ENCODE measurements around the gene CHRNA1. TPM values are rescaled to one million over a fixed set of nuclear protein-coding genes. Genes with fewer than 3 reads are reported as not detected.

Gene CHRNA1
- total and polyA plus RNA-seq, 2 experiments from 2014 or later, result not detected

DNA sequence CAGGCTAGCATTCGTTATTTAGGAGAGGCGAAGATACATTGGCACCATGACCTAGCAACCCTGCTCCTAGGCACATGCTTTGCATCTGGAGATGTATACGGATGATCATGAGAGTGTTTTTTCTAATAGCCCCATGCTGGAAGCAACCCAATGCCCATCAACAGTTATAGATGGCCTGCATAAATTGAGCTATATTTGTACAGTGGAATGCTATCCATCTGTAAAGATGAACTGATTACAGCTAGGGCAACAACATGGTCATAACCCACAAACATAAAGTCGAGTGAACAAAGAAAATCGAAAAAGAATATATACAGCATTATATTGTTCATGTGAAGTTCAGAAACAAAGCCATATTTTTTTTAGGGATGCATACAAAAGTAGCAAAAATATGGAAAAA is 20.6 kb upstream of the CHRNA1 start (continued):
- TF ChIP-seq, protein P1, sequence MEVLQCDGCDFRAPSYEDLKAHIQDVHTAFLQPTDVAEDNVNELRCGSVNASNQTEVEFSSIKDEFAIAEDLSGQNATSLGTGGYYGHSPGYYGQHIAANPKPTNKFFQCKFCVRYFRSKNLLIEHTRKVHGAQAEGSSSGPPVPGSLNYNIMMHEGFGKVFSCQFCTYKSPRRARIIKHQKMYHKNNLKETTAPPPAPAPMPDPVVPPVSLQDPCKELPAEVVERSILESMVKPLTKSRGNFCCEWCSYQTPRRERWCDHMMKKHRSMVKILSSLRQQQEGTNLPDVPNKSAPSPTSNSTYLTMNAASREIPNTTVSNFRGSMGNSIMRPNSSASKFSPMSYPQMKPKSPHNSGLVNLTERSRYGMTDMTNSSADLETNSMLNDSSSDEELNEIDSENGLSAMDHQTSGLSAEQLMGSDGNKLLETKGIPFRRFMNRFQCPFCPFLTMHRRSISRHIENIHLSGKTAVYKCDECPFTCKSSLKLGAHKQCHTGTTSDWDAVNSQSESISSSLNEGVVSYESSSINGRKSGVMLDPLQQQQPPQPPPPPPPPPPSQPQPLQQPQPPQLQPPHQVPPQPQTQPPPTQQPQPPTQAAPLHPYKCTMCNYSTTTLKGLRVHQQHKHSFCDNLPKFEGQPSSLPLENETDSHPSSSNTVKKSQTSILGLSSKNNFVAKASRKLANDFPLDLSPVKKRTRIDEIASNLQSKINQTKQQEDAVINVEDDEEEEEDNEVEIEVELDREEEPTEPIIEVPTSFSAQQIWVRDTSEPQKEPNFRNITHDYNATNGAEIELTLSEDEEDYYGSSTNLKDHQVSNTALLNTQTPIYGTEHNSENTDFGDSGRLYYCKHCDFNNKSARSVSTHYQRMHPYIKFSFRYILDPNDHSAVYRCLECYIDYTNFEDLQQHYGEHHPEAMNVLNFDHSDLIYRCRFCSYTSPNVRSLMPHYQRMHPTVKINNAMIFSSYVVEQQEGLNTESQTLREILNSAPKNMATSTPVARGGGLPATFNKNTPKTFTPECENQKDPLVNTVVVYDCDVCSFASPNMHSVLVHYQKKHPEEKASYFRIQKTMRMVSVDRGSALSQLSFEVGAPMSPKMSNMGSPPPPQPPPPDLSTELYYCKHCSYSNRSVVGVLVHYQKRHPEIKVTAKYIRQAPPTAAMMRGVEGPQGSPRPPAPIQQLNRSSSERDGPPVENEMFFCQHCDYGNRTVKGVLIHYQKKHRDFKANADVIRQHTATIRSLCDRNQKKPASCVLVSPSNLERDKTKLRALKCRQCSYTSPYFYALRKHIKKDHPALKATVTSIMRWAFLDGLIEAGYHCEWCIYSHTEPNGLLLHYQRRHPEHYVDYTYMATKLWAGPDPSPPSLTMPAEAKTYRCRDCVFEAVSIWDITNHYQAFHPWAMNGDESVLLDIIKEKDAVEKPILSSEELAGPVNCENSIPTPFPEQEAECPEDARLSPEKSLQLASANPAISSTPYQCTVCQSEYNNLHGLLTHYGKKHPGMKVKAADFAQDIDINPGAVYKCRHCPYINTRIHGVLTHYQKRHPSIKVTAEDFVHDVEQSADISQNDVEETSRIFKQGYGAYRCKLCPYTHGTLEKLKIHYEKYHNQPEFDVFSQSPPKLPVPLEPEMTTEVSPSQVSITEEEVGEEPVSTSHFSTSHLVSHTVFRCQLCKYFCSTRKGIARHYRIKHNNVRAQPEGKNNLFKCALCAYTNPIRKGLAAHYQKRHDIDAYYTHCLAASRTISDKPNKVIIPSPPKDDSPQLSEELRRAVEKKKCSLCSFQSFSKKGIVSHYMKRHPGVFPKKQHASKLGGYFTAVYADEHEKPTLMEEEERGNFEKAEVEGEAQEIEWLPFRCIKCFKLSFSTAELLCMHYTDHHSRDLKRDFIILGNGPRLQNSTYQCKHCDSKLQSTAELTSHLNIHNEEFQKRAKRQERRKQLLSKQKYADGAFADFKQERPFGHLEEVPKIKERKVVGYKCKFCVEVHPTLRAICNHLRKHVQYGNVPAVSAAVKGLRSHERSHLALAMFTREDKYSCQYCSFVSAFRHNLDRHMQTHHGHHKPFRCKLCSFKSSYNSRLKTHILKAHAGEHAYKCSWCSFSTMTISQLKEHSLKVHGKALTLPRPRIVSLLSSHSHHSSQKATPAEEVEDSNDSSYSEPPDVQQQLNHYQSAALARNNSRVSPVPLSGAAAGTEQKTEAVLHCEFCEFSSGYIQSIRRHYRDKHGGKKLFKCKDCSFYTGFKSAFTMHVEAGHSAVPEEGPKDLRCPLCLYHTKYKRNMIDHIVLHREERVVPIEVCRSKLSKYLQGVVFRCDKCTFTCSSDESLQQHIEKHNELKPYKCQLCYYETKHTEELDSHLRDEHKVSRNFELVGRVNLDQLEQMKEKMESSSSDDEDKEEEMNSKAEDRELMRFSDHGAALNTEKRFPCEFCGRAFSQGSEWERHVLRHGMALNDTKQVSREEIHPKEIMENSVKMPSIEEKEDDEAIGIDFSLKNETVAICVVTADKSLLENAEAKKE (CRISPR knock-in tag; IDR thresholded peaks at IDR 0.05), result no peak
- no peak for TF ChIP-seq NANOG (IDR thresholded peaks at IDR 0.05; ENCODE audit: borderline replicate concordance)
- TF ChIP-seq POLR2AphosphoS5 (IDR thresholded peaks at IDR 0.05; ENCODE audit: low read depth), result no peak

DNA sequence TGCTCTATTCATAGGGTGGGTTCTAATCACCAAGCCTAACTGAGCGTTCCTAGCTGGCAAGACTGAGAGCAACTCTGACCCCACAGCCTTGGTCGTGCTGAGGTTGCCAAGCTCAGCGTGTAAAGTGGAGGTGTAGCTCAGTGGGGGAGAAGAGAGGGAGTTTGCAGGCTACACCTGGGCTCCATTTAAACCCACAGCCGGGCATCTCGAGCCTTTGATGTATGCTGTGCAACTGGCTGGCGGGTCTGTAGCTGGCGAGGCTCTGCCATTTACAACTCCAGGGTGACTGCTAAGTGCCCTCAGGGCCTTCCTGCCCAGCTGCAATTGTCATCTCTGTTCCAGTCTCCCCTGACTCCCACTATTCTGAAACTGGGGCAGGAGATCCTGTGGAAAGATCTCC is 20.0 kb upstream of the CHRNA1 start:
- Histone ChIP-seq H3F3A (replicated peaks; ENCODE audit: low read depth) (peaks cover 14% of the 10 kb centered on the region), H3K36me3 (ENCODE audit: insufficient read depth) (no peaks in the 10 kb centered on the region), H3K4me1 (ENCODE audit: insufficient read depth) (peaks cover 37% of the 10 kb centered on the region), H4K20me1 (replicated peaks; ENCODE audit: insufficient read depth) (no peaks in the 10 kb centered on the region), H3K27ac (ENCODE audit: low read depth) (no peak overlapping the region), H3K9me2 (ENCODE audit: insufficient read depth) (peaks cover 16% of the 10 kb centered on the region), H3K27me3 (ENCODE audit: insufficient read depth) (no peaks in the 10 kb centered on the region), H2AFZ (no peak overlapping the region), H3K79me2 (replicated peaks; ENCODE audit: insufficient read depth) (no peaks in the 10 kb centered on the region), H3K4me3 (no peak overlapping the region), H3K4me2 (no peak overlapping the region)
- no peaks in the 10 kb centered on the region for H3K36me3 Mint-ChIP-seq (ENCODE audit: low read depth)
- no peak for ATAC-seq
- H3K4me3 Mint-ChIP-seq, result no peak overlapping the region
- peaks cover 16% of the 10 kb centered on the region for H3K27me3 Mint-ChIP-seq (ENCODE audit: insufficient read depth, low read depth, poor library complexity)
- H3K27ac Mint-ChIP-seq, result no peak overlapping the region
- no peaks in the 10 kb centered on the region; the same call in 2 of the 3 replicates for H3K9me3 Mint-ChIP-seq
- H3K4me1 Mint-ChIP-seq, result peaks cover 51% of the 10 kb centered on the region
- DNase-seq (ENCODE audit: low spot score), result no peak
- TF ChIP-seq, protein P2, sequence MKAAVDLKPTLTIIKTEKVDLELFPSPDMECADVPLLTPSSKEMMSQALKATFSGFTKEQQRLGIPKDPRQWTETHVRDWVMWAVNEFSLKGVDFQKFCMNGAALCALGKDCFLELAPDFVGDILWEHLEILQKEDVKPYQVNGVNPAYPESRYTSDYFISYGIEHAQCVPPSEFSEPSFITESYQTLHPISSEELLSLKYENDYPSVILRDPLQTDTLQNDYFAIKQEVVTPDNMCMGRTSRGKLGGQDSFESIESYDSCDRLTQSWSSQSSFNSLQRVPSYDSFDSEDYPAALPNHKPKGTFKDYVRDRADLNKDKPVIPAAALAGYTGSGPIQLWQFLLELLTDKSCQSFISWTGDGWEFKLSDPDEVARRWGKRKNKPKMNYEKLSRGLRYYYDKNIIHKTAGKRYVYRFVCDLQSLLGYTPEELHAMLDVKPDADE (IDR thresholded peaks at IDR 0.05), result no peak
- TF ChIP-seq, protein P3, sequence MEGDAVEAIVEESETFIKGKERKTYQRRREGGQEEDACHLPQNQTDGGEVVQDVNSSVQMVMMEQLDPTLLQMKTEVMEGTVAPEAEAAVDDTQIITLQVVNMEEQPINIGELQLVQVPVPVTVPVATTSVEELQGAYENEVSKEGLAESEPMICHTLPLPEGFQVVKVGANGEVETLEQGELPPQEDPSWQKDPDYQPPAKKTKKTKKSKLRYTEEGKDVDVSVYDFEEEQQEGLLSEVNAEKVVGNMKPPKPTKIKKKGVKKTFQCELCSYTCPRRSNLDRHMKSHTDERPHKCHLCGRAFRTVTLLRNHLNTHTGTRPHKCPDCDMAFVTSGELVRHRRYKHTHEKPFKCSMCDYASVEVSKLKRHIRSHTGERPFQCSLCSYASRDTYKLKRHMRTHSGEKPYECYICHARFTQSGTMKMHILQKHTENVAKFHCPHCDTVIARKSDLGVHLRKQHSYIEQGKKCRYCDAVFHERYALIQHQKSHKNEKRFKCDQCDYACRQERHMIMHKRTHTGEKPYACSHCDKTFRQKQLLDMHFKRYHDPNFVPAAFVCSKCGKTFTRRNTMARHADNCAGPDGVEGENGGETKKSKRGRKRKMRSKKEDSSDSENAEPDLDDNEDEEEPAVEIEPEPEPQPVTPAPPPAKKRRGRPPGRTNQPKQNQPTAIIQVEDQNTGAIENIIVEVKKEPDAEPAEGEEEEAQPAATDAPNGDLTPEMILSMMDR (conservative IDR thresholded peaks at IDR 0.05; ENCODE audit: low read depth in 2 of 2), result no peak
- TF ChIP-seq NANOG (IDR thresholded peaks at IDR 0.05; ENCODE audit: borderline replicate concordance) (no peak), EZH2 (IDR thresholded peaks at IDR 0.05; ENCODE audit: low read depth, unreplicated experiment) (no peak), ZNF114 (CRISPR knock-in tag; IDR thresholded peaks at IDR 0.05) (no peak), ZNF331 (CRISPR knock-in tag; IDR thresholded peaks at IDR 0.05; ENCODE audit: low read depth) (no peak), JUNB (IDR thresholded peaks at IDR 0.05; ENCODE audit: unreplicated experiment) (no peak), POLR2AphosphoS5 (IDR thresholded peaks at IDR 0.05; ENCODE audit: low read depth) (no peak), EZH2phosphoT487 (IDR thresholded peaks at IDR 0.05; ENCODE audit: unreplicated experiment) (no peak), STAT1 (IDR thresholded peaks at IDR 0.05; ENCODE audit: unreplicated experiment) (no peak), CREB1 (CRISPR knock-in tag; IDR thresholded peaks at IDR 0.05; ENCODE audit: low read depth) (no peak)

Data from GM23338 (cell line).